ENCODE measurements around the gene QSOX2. TPM values are rescaled to one million over a fixed set of nuclear protein-coding genes. Genes with fewer than 3 reads are reported as not detected.

Gene QSOX2
- total RNA-seq, 1 donor, result 11.0 TPM

Other genes starting within 250 kb of the QSOX2 start
- 11.8 TPM for gene NACC2, start 150.5 kb downstream of the QSOX2 start, total RNA-seq
- gene TMEM250, start 126.9 kb downstream of the QSOX2 start, total RNA-seq, result 53.3 TPM
- 0.27 TPM for gene LHX3, start 40.7 kb downstream of the QSOX2 start, total RNA-seq
- gene CCDC187, start 58.3 kb upstream of the QSOX2 start, total RNA-seq, result 0.81 TPM
- gene GPSM1, start 81.7 kb upstream of the QSOX2 start, total RNA-seq, result 85.6 TPM
- 18.3 TPM for gene DNLZ, start 117.9 kb upstream of the QSOX2 start, total RNA-seq
- gene CARD9, start 127.9 kb upstream of the QSOX2 start, total RNA-seq, result 23.4 TPM
- gene SNAPC4, start 154.4 kb upstream of the QSOX2 start, total RNA-seq, result 8.1 TPM
- gene ENTR1, start 164.8 kb upstream of the QSOX2 start, total RNA-seq, result 28.0 TPM
- 50.4 TPM for gene PMPCA, start 164.8 kb upstream of the QSOX2 start, total RNA-seq
- gene INPP5E, start 194.0 kb upstream of the QSOX2 start, total RNA-seq, result 11.3 TPM
- 39.9 TPM for gene SEC16A, start 237.2 kb upstream of the QSOX2 start, total RNA-seq

All from hematopoietic multipotent progenitor cell (in vitro differentiated cells).